NB4 (cell line): Measurements from ENCODE around the gene TRPC4AP.
A peak's percentile ranks its signal among the peaks of the same experiment; 100 is the strongest.

Experiments used
- DNase-seq: peaks from one replicate; pipeline ENCODE4 v3.0.0; 2010; ENCODE audit warnings: low read depth
- H3K4me3 ChIP-seq: one replicate; pipeline ENCODE4 v1.5.1; 2011; ENCODE audit warnings: mild to moderate bottlenecking, low read depth, low read length, moderate library complexity
- CTCF ChIP-seq: IDR thresholded peaks from one replicate; pipeline ENCODE4 v1.5.1; 2012; ENCODE audit warnings: low read depth, low read length
- MAX ChIP-seq: IDR thresholded peaks from 2 replicates; pipeline ENCODE4 v1.6.1; 2011; ENCODE audit warnings: low read depth, low read length
- MYC ChIP-seq: IDR thresholded peaks from 2 replicates; pipeline ENCODE4 v1.6.1; 2011; ENCODE audit warnings: low read depth, low read length
- POLR2A ChIP-seq: IDR thresholded peaks from 2 replicates; pipeline ENCODE4 v1.6.1; 2011; ENCODE audit warnings: mild to moderate bottlenecking; ENCODE audit not compliant: insufficient read length; ENCODE audit errors: extremely low read depth

The TRPC4AP gene

DNA sequence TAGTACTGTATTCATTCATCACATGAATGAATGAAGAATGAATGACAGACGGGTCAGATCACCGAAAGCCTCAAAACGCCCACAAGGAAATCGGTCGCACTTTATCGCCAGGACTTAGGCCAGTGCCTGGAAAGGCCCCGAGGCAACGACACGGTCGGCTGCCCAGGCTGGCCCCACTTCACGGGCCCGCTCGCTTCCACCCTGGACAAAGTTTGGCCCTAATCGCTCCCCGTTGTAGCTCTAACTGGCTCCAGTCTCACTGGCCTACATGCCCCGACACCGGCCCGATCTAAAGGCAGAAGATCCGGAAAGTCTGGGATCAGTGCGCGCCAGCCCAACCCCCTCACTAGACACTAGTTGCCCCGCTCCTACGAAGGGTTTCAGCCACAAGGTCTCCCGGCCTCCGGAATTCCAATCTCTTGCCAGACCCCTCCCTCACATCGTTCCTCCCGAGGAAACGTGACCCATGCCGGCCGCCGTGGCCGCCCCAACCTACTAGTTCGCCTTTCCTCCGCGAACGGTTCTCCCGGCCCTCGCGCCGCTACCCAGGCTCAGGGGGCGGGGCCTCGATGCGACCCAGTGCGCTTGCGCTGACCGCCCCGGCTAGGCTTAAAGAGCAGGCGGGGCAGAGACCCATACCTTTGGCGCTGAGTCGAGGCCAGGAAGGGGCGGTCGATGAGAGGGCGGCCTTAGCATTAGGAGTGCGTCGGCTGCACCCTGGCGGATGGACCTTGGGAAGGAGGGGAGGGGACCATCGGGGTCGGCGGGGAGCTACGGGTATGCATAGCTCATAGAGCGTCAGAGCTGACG lies 137.2 kb downstream of the TRPC4AP start, which contains the start of the genes GSS and MYH7B:
TSS of gene GSS (minus strand) at position 576 of the 810 bp plus-strand sequence. CDS start 3,954 bp downstream, outside the sequence.
TSS of gene MYH7B (plus strand) at position 638 of the 810 bp plus-strand sequence. CDS start 22,138 bp downstream, outside the sequence.
- peak within 1 kb of the TSS; percentile 88 for H3K4me3 ChIP-seq
- TF ChIP-seq CTCF (peak; percentile 49), MAX (peak; percentile 25; the same call in 1 of the 2 replicates), POLR2A (peak; percentile 90), MYC (no peak)
- peak; percentile 99 for DNase-seq

GRCh38 chr20:34954904-34955230 lies 137.7 kb downstream of the TRPC4AP start:
- DNase-seq = no peak
- peak overlapping the region; percentile 88 for H3K4me3 ChIP-seq
- TF ChIP-seq POLR2A (no peak), MAX (0 out of 2 replicates have a peak, but pooled peaks have one; percentile 22)

- TF ChIP-seq MYC = no peak
- no peak for TF ChIP-seq POLR2A
- no peak for DNase-seq
- H3K4me3 ChIP-seq = no peak overlapping the region
These were observed 138.6 kb downstream of the TRPC4AP start for GRCh38 chr20:34953960-34954359.

- no peak overlapping the region for H3K4me3 ChIP-seq
- DNase-seq = no peak
- TF ChIP-seq MAX (no peak), CTCF (no peak), MYC (no peak), POLR2A (no peak)
These were observed 139.9 kb downstream of the TRPC4AP start for GRCh38 chr20:34952671-34953070.
